VCaP (cell line): ENCODE measurements around the gene KRTDAP.

Source experiments
- H3K27ac ChIP-seq: fragments of 450-650 bp; 2 replicates; pipeline ENCODE4 v1.5.1; 2017
- CTCF ChIP-seq: fragments of 450-650 bp; conservative IDR thresholded peaks from 2 replicates; pipeline ENCODE4 v1.5.1; 2017; ENCODE audit warnings: mild to moderate bottlenecking, moderate library complexity

Gene KRTDAP

DNA sequence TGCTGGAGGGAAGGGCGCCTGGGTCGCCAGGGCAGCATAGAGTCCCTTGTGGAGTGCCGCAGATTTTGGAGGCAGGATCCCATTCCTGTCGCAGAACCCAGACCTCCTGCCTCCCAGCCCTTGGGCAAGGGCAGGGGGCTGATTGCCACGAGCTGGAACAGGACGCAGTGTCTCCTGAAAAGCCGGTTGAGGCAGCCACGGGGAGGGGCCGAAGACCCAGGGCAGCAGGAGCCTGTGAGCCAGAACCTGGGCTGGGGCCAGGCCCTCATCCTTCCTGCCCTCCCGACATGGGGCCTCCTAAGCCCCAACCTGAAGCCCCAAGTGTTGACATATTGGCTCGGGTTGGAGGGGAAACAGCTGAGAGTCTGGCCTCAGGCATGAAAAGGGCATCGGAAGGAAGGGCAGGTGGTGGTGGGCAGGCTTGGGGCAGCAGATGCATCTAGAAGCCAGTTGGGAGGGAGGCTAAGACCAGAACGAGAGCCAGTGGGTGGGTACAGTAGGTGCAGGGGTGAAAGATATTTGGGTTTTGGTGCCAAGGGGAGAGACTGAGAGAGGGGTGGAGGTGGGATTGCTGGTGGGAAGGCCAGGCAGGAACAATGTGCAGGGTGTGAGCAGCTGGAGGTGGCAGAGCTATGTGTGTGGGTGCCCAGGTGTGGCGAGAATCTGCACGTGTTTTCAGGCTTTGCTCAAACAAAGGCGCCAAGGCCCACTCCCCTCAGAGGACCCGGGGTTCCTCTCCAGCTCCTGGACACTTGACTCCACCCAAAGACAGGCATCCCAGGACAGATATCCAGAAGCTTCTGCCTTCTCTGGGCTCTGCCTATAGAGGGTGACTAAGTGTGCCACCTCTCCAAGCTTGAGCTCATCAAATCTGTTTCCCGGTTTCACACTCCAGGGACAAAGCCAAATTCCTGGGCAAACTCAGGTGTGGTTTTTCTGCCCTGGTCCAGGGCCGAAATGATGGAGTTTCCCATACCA is 39.3 kb upstream of the KRTDAP start:
- H3K27ac ChIP-seq, result no peak overlapping the region
- TF ChIP-seq CTCF, result no peak

DNA sequence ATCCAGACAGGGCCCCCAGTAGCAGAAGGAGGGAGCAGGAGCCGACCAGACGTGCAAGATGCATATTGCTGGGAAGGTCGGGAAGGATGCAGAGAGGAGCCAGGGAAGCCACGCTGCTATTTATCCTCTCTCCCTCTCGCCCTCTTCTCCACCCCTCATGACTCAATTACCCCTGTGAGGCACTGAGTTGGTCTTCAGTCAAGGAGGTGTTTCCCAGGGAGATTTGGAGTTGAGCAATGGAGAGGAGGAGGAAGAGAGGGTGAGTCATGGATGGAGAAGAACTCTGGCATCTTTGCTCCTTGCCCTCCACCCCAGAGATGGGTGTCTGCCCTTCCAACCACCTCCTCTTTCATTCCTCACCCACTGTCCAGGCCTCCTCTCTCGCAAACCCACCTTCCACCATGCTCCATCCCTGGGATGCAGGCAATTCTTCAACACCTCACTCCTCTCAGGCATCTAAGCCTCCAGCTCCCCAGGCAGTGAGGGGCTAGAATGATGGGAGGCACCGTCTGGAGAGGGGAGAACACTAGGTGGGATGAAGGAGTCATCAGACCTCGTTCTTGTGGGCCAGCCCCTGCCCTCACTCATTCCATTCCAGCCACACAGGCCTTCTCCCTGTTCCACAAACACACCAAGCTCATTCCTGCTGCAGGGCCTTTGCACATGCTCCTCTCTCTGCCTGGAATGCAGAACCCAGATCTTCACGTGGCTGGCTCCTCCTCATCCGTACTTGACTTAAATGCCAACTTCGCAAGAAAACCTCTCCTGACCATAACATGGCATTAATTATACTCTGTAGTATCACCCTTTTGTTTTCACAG is 38.2 kb upstream of the KRTDAP start, which contains the start of gene SBSN:
SBSN (minus strand) TSS at position 94 of the 821 bp plus-strand sequence; CDS start at position 64, 30 bp downstream.
- TF ChIP-seq CTCF, result no peak

DNA sequence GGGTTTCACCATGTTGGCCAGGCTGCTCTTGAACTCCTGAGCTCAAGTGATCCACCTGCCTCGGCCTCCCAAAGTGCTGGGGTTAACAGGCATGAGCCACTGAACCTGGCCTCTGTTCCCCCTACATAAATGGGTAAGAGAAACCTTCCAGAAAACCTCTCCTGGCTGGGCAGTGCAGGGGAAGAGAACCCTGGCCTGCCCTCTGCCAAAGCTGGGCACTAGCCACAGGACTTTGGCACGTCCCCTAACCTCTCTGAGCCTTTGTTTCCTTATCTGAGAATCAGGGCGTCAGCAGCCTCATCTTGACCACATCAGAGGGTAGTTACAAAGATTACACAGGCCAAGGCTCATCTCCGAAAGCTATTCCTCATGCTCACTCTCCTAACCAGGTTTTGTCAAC is 35.6 kb upstream of the KRTDAP start:
- H3K27ac ChIP-seq, result no peak overlapping the region
- no peak for TF ChIP-seq CTCF

More for the DNA sequence above, 38.2 kb upstream of the KRTDAP start, which contains the start of gene SBSN:
- no peak within 1 kb of the TSS for H3K27ac ChIP-seq

- no peak overlapping the region for H3K27ac ChIP-seq
- no peak for TF ChIP-seq CTCF
Measured at GRCh38 chr19:35524181-35524837, 34.0 kb upstream of the KRTDAP start.

- no peak for TF ChIP-seq CTCF
- H3K27ac ChIP-seq, result no peak overlapping the region
Measured at GRCh38 chr19:35522745-35523327, 32.6 kb upstream of the KRTDAP start.

DNA sequence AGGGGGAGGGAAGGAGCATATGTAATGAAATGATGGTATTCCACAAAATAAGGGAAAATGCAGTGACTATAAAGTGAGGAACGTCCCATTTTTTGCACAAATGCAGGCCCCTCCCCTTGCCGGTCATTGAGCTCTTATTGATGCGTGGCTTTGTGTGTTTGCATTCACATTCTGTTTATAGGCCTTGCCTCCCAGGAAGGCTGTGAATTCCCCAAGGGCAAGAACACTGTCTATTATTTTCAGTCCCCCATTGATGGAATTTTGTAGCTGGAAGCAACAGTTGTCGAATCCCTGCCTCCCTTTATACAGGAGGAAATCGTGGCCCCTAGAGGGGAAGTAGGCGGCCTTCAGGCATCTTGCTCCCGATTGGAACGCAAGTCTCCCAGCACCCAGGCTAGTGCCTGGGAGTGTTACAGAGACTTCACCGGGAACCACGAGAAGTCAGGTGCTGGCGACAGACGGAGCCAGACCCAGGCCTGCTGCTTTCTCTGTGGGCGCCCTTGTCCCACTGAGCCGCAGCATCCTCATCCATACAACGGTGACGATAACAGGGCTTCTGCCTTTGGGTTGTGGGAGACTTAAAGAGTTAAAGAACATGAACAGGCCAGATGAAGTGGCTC is 31.0 kb upstream of the KRTDAP start:
- no peak overlapping the region for H3K27ac ChIP-seq
- TF ChIP-seq CTCF, result no peak
